K562 (cell line): ENCODE data around the gene KAT2B. TPM values are rescaled to one million over a fixed set of nuclear protein-coding genes. Genes with fewer than 3 reads are reported as not detected.

Source experiments
- ATF7 ChIP-seq: fragments of 450-650 bp; IDR thresholded peaks from 2 replicates; pipeline ENCODE4 v1.7.1; 2014; ENCODE audit warnings: mild to moderate bottlenecking, moderate library complexity
- DIDO1 ChIP-seq: fragments of 450-650 bp; IDR thresholded peaks from 2 replicates; pipeline ENCODE4 v1.6.1; 2016; ENCODE audit warnings: low read depth, missing biosample characterization, missing genetic modification characterization
- ESRRA ChIP-seq: fragments of 450-650 bp; IDR thresholded peaks from 2 replicates; pipeline ENCODE4 v1.6.1; 2014; ENCODE audit warnings: low read depth, mild to moderate bottlenecking, moderate library complexity, borderline replicate concordance
- ETV1 ChIP-seq: fragments of 450-650 bp; conservative IDR thresholded peaks from 2 replicates; pipeline ENCODE4 v1.6.1; 2016; ENCODE audit warnings: missing genetic modification characterization, control low read depth, low read depth, missing compliant biosample characterization
- FOXK1 ChIP-seq: sonication (generic); formaldehyde crosslinking; IDR thresholded peaks from 2 replicates; pipeline ENCODE4 v1.8.0; 2022; ENCODE audit warnings: missing genetic modification reagents, mild to moderate bottlenecking, borderline replicate concordance
- HNRNPL ChIP-seq: fragments of 200-400 bp; formaldehyde crosslinking; IDR thresholded peaks from 2 replicates; pipeline ENCODE4 v1.6.1; 2017; ENCODE audit warnings: low read depth, mild to moderate bottlenecking, low read length
- KLF13 ChIP-seq: fragments of 450-650 bp; IDR thresholded peaks from 2 replicates; pipeline ENCODE4 v1.6.1; 2016; ENCODE audit warnings: missing genetic modification characterization, low read depth, mild to moderate bottlenecking, missing compliant biosample characterization, moderate library complexity, borderline replicate concordance
- MBD2 ChIP-seq: sonication (generic); IDR thresholded peaks from 2 replicates; pipeline ENCODE4 v1.6.1; 2016; ENCODE audit warnings: low read depth, borderline replicate concordance
- NR4A1 ChIP-seq, 2 experiments: fragments of 250-450 bp in 1 of 2; fragments of 450-650 bp in 1 of 2; sonication (Bioruptor Pico) in 1 of 2; IDR thresholded peaks; 2 replicates each; pipeline versions ENCODE4 v1.4.0 to v1.6.1; 2016 to 2020; ENCODE audit warnings: mild to moderate bottlenecking in 2 of 2, missing compliant biosample characterization in 1 of 2, missing genetic modification characterization in 1 of 2, moderate library complexity in 1 of 2
- PHF21A ChIP-seq: fragments of 450-650 bp; IDR thresholded peaks from 2 replicates; pipeline ENCODE4 v1.6.1; 2017; ENCODE audit warnings: low read depth, borderline replicate concordance
- RBM25 ChIP-seq: fragments of 200-400 bp; formaldehyde crosslinking; IDR thresholded peaks from 2 replicates; pipeline ENCODE4 v1.6.1; 2018; ENCODE audit warnings: low read length, low read depth, moderate library complexity; ENCODE audit not compliant: severe bottlenecking
- SMAD3 ChIP-seq: fragments of 450-650 bp; formaldehyde crosslinking; conservative IDR thresholded peaks from 2 replicates; pipeline ENCODE4 v1.4.0; 2020; ENCODE audit warnings: mild to moderate bottlenecking
- SMARCA5 ChIP-seq: fragments of 450-650 bp; IDR thresholded peaks from 2 replicates; pipeline ENCODE4 v1.6.1; 2016
- SMC3 ChIP-seq: conservative IDR thresholded peaks from 2 replicates; pipeline ENCODE4 v1.6.1; 2011; ENCODE audit warnings: low read depth, low read length, improper control_type of control experiment; ENCODE audit not compliant: insufficient read depth
- SRSF1 ChIP-seq: fragments of 200-400 bp; formaldehyde crosslinking; IDR thresholded peaks from 2 replicates; pipeline ENCODE4 v1.6.1; 2017; ENCODE audit warnings: mild to moderate bottlenecking, low read depth, low read length, moderate library complexity
- SRSF9 ChIP-seq: fragments of 200-400 bp; formaldehyde crosslinking; IDR thresholded peaks from 2 replicates; pipeline ENCODE4 v1.6.1; 2017; ENCODE audit warnings: low read depth, low read length, borderline replicate concordance
- TBL1XR1 ChIP-seq, 2 experiments: IDR thresholded peaks; 2 replicates each; pipeline ENCODE4 v1.6.1; 2012; ENCODE audit warnings: improper control_type of control experiment in 2 of 2, low read length in 2 of 2, mild to moderate bottlenecking in 1 of 2
- ZBTB8A ChIP-seq: fragments of 450-650 bp; IDR thresholded peaks from 2 replicates; pipeline ENCODE4 v1.6.1; 2018; ENCODE audit warnings: mild to moderate bottlenecking, moderate library complexity; ENCODE audit not compliant: partially characterized antibody
- ZKSCAN8 ChIP-seq: fragments of 200-800 bp; sonication (Bioruptor generic); IDR thresholded peaks from 2 replicates; pipeline ENCODE4 v1.6.1; 2016; ENCODE audit warnings: missing genetic modification characterization, missing compliant biosample characterization
- ZMIZ1 ChIP-seq, 2 experiments: fragments of 150-350 bp in 1 of 2; IDR thresholded peaks; 2 replicates each; pipeline ENCODE4 v1.6.1; 2012 to 2016; ENCODE audit warnings: low read depth in 2 of 2, low read length in 2 of 2, mild to moderate bottlenecking in 1 of 2, moderate library complexity in 1 of 2
- ZNF24 ChIP-seq: fragments of 450-650 bp; IDR thresholded peaks from 2 replicates; pipeline ENCODE4 v1.6.1; 2016
- ZNF263 ChIP-seq: sonication (generic); formaldehyde crosslinking; IDR thresholded peaks from 2 replicates; pipeline ENCODE4 v1.8.0; 2022; ENCODE audit warnings: mild to moderate bottlenecking, missing genetic modification reagents, borderline replicate concordance
- polyA plus RNA-seq, 8 experiments: library from polyadenylated mRNA; depleted of rRNA in 4 of 8; stranded (reverse) in 5 of 8; unstranded in 3 of 8; fragments of >200 nt; fragmentation: Nextera tagmentation in 2 of 8; fragmentation: Illumina TruSeq in 1 of 8; extraction: Ambion mirVana in 2 of 8; extraction: Trizol in 1 of 8; gene quantifications; 2 replicates each; pipeline versions ENCODE4 v1.2.1 to v1.2.3, GENCODE V29; 2011 to 2014; ENCODE audit warnings: inconsistent platforms in 1 of 8, missing spikeins in 1 of 8
- total RNA-seq, 7 experiments: library from RNA; depleted of rRNA in 6 of 7; stranded (reverse); fragments of >200 nt in 6 of 7; fragmentation: Illumina TruSeq in 2 of 7; extraction: Trizol in 2 of 7; gene quantifications; 2 replicates each; pipeline versions ENCODE4 v1.2.1 to v1.2.3, GENCODE V29; 2011 to 2021; ENCODE audit warnings: low replicate concordance in 1 of 7

KAT2B gene
- total and polyA plus RNA-seq, 9 of the 15 experiments (the other 6 are each of a cell fraction or from before 2014, with no cell fraction given) = 3.3 to 14.9 (median 12.2) TPM

GRCh38 chr3:20039765-20040547 lies at the start of gene KAT2B (continued):
- 0 out of 2 replicates have a peak, but pooled peaks have one; percentile 68 for TF ChIP-seq FOXK1 (CRISPR knock-in tag)
- TF ChIP-seq ZKSCAN8 (CRISPR knock-in tag) = no peak
- TF ChIP-seq ZMIZ1 (IDR thresholded peaks at IDR 0.05; ENCODE audit: low read depth in 2 of 2, low read length in 2 of 2) = peak in 1 of 2 experiments; percentile 16; a peak in 1 of 4 replicates
- peak; percentile 49 for TF ChIP-seq ZNF263
- TF ChIP-seq TBL1XR1 (IDR thresholded peaks at IDR 0.05; ENCODE audit: low read length in 2 of 2) = 0 out of 4 replicates have a peak, but pooled peaks of 1 of the 2 experiments have one; percentile 42
- TF ChIP-seq HNRNPL = peak; percentile 99
- TF ChIP-seq RBM25 = no peak
- peak; percentile 69; the same call in 1 of the 2 replicates for TF ChIP-seq KLF13
- 0 out of 2 replicates have a peak, but pooled peaks have one; percentile 16 for TF ChIP-seq ZNF24
- peak; percentile 60; the same call in 1 of the 2 replicates for TF ChIP-seq SMC3
- 0 out of 2 replicates have a peak, but pooled peaks have one; percentile 66 for TF ChIP-seq NR4A1 (CRISPR knock-in tag; IDR thresholded peaks at IDR 0.05)
- peak; percentile 70; the same call in 1 of the 2 replicates for TF ChIP-seq NR4A1 (tag; IDR thresholded peaks at IDR 0.05)
- TF ChIP-seq ATF7 = peak; percentile 49
- TF ChIP-seq ESRRA = 0 out of 2 replicates have a peak, but pooled peaks have one; percentile 19
- TF ChIP-seq PHF21A = peak; percentile 78
- no peak for TF ChIP-seq SRSF9
- 0 out of 2 replicates have a peak, but pooled peaks have one; percentile 48 for TF ChIP-seq MBD2
- no peak for TF ChIP-seq ZBTB8A
- 0 out of 2 replicates have a peak, but pooled peaks have one; percentile 12 for TF ChIP-seq ETV1 (tag)
- TF ChIP-seq SMAD3 (CRISPR knock-in tag) = 0 out of 2 replicates have a peak, but pooled peaks have one; percentile 30
- TF ChIP-seq SMARCA5 = peak; percentile 58
- TF ChIP-seq SRSF1 = peak; percentile 84; the same call in 1 of the 2 replicates
- 0 out of 2 replicates have a peak, but pooled peaks have one; percentile 25 for TF ChIP-seq DIDO1 (tag)
